Skeletal muscle cell (primary cell): ENCODE results near the gene LIN28A.

ENCODE experiments used
- DNase-seq: peaks from one replicate; pipeline ENCODE4 v3.0.0-alpha.2; 2010; ENCODE audit warnings: low read depth
- H3K4me3 ChIP-seq: 2 replicates; pipeline ENCODE4 v1.5.1; 2011; ENCODE audit warnings: low read depth, mild to moderate bottlenecking, control low read depth, low read length, moderate library complexity

The LIN28A gene

GRCh38 chr1:26475989-26476388, 65.4 kb downstream of the LIN28A start:
- H3K4me3 ChIP-seq = no peak overlapping the region
- no peak for DNase-seq

DNA sequence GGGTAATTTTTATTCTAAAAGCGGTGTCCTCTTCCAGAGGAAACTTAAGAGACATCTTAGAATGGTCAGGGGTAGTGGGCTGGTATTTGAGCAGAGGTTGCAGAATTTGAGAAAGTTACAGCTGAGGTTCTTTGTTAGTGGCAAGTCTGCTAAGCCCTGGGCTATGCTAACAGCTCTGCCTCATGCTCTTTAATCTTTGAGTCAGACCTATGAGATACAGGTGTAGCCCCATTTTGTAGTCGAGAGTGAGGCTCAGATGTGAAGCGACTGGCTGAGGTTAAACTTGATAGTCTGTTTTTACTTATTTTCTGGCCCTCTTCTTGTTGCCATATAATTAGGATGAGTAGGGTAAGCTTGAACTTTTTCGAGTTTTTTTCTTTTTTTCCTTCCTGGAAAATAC, 66.3 kb downstream of the LIN28A start:
- no peak for DNase-seq
- H3K4me3 ChIP-seq = no peak overlapping the region

- no peak overlapping the region for H3K4me3 ChIP-seq
- DNase-seq = no peak
Measured at GRCh38 chr1:26477446-26478152, 67.0 kb downstream of the LIN28A start.

- DNase-seq = no peak
- H3K4me3 ChIP-seq = no peak overlapping the region
Measured at GRCh38 chr1:26478159-26478558, 67.5 kb downstream of the LIN28A start.

- no peak for DNase-seq
Measured at GRCh38 chr1:26478988-26479387, 68.4 kb downstream of the LIN28A start.

More at GRCh38 chr1:26478988-26479387, 68.4 kb downstream of the LIN28A start:
- H3K4me3 ChIP-seq = no peak overlapping the region
